Fibroblast of skin of right quadriceps (primary cell): ENCODE results near the gene STARD13.
"Not testable (repeated sequence)": the region's sequence is repeated elsewhere in the genome, so short reads cannot be mapped to it uniquely, and the experiment has no call there.

Experiments used
- DNase-seq: peaks from one replicate; pipeline ENCODE4 v3.0.0-alpha.2; 2013

Gene STARD13

DNA sequence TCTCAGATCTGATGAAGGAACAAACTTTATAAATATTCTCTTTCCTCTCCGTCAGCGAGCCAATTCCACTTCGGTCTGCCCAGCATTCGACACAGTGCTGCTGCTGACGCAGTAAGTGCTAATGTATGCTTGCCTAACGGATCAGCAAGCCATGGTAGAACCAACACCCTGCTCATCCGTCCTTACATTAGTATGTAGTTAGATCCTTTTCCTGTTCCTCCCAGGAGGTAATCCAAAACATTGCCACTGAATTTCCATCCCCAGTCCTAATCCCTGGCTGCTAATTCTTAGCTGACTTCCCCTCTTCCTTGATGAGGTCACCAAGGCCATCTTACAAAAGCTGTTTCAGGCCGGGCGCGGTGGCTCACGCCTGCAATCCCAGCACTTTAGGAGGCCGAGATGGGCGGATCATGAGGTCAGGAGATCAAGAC is 88.0 kb downstream of the STARD13 start:
- no peak for DNase-seq

DNA sequence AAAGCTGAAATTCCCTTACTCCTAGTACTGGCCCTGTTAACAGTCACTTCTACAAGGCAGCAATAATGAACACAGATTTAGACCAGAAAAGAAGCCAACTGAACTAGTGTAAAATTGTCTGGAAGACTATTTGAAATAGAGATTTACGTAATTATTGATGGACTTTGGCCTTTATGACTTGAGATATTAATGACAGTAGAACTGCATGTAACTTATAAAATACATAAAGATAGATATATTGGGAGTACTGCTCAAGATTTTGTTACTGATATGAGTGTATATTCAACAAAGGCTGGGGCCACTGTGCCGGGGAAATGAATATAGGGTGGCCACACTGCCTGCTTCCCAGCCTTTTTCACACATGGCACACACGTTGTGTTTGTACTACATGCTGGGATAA is 88.8 kb downstream of the STARD13 start:
- DNase-seq: no peak

DNA sequence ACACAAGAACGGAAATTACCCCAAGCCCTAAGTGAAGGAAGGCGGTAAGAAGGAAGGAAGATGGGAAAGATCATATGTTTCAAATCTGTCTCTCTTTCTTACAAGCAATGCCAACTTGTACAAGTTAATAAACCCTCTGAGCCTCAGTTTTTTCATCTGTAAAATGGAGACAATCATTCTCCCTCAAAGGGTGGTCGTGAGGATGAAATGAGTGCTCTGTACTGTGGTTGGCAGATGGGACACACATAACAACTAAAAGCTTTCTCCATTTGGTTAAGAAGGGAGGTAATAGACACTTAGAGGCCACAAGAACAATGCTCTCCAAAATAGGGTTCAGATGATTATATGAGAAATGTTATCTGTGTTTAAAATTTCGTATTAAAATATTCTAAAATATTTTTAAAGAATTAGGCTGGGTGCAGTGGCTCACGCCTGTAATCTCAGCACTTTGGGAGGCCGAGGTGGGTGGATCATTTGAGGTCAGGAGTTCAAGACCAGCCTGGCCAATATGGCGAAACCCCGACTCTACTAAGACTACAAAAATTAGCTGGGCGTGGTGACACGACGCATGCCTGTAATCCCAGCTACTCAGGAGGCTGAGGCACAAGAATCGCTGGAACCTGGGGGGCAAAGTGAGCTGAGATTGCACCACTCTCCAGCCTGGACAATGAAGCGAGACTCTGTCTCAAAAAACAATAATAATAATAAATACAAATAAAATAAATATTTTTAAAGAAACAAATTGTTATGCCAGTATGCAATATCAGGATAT is 89.7 kb downstream of the STARD13 start:
- DNase-seq: no peak

DNA sequence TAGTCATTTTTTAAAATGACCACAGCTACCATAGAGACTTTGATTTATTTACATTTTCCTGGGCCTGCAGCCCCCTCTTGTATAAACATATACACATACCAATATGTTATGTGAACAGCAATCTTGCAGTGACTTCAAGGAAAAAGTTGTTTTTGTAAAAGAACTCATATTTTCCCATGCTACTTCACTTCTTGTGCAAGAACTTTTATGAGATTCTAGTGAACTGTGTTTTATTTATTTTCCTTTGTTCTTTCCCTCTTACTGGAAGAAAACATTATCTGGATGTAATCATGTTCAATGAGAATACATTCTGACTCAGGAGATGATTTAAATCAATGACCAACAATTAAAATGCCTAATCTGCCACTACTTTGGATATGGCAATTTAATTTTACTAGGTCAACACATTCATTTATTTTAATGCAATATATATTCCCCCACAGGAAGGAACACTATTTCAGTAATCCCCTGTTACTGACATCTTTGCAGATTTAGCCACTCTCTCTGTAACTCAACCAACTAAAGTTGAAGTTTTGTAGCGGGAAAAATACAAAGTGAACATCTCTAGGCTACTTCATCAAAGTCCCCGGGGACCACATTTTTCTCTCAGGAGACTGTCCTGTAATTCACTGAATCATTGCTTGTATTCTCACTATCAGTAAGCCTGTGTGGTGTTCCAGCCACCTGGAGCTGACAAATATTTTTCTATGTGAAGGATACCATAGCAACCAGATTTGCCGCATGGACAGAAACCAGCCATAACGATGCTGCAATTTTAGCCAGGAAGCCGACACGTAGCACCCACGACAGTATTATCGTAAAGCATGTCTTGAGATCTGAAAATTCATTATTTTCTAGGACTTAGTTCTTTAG is 90.5 kb downstream of the STARD13 start:
- peak; percentile 93 for DNase-seq

DNA sequence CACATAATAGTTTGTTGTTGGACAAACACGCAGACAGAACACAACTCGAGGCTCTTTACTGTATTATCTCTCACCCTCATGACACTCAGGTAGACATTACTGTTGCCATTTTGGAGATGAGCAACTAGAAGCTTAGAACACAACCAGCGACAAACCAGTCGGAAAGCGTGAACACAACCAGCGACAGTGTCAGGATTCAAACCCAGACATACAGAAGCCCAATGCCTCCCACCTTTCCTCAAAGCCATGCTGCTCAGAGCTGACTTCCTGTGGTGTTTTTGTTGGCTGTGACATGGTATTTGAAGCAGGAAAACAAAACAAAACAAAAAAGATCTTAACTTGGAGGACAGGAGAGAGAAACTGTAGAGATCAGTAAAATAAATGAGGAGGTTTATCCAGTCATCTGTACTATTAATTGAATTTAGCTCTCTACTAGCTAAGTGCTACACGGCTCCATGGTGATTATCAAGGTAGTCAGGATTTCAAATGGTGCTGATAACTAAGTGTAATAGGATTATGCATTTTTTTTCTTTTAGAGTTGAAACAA is 92.1 kb downstream of the STARD13 start:
- no peak for DNase-seq

DNA sequence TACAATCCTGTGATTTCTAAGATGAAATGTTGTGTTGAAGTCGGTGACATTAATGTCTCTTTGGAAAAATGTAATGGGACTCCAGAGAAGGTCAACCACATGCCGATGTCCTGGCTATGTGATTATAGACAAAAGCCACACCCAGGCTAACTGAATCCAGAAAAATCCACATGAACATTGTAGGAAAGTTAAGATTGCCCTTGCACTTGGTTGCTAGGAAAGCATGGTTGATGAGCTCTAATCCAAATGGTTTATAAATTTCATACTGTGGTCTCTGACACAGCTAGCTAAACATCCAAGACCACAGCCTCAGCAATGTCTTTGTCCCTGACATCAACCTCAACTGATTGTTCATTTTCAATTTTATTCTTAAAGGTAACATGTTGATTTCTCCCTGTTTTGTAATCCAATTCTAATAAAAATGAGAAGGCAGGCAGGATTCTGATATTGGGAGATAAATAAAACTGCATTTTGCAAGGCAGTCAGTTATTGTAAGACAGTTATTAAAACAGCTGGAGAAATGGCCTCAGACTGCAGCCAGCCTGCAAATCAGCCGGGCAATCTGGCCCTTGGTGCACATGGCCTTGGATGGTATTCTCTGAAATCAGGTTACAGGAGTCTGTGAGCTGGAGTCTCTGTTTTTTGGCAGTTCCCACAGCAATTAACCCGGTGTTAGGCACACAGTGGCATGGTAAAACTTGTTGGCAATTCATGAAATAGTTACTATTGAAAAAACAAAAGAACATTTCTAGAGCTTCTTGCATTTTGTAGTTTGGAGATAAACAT is 93.9 kb downstream of the STARD13 start:
- peak; percentile 62 for DNase-seq

DNA sequence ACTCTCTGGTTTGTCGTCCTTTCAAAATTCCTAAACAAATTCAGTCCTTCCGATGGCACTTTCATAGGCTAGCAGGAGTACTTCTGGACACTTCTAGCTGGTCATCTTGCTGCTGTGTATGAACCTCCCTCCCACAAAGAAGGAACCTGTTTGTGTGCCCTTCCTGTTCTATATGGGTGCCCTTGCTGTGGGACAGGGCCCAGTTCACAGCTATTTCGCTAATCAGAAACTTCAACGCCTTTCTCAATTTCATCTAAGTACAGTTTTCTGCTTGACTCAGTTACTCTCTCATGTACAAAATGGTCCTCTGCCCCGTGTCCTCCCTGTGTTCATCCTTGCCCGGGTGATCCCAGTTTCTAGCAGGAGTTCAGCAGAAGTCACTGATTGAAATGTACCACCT is 96.1 kb downstream of the STARD13 start:
- no peak for DNase-seq

DNA sequence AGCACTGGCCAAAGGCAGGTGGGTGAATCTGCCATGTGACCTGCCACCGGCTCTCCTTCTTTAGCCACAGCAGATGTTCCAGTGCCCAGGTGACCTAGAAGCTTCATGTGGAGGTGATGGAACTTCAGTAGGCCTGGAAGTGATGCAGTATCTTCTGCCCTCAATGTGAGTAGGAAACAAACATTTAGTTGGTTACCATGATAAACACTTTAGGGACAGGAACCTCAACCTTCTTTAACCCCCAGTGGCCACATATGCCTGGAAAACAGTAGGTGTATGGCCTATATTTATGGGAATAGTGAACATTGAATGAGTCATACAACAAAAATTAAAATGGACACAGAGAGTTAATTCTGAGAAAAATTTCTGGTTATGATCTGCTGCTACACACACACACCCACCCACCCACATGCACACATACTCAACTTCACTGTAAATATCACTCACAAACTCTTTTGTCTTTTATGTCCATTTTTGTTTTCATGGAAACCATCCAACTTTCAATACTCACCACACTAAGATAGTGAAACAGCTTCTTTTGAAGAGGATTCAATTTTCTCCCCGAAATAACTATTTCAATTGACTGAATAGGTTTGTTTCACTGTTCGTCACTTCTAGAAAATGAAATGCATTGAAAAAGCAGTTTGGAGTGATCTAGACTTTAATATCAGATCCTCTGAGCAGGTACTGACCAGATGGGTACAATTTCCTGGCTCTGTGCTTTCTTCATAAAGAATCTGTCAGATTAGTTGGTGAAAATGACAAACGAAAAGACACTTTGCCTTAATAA is 97.3 kb downstream of the STARD13 start:
- DNase-seq: peak; percentile 39

DNA sequence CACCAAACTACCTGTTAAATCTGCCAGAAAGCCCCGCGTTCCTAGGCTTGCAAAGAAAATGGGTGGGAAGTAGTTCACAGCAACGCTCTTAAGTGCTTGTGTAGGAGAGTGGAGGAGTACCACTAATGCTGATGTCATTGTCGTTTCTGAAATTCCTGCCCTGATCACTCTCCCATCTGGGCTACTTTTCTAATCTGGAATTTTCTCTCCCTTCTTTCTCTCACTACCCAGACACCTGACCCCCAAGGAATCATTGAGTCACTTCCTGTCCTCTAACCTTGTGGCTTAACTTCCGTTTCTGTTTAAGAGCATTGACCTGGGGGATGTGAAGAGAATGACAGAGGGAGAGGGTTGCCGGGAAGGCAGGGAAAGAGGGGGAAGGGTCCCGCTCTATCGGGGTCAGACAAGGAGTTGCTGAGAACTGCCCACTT is 98.7 kb downstream of the STARD13 start:
- peak; percentile 43 for DNase-seq

DNA sequence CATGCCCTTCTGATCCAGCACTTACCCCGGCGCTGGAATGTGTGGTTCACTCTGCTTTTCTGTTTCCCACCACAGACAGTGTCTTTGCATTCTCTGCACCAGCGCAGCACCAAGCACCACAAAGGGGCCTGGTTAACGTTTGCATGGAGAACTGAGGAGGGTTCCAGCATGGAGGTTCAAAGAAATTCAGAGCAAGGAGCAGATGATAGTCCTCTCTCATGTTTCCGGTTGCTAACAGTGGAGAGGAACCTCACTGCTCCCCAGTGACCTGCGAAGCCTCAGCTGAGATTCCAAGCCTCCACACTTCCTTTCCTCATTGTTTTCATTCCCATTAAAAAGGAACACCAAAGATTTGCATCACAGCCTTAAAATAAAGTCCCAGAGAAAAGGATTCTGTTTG is 99.7 kb downstream of the STARD13 start:
- DNase-seq: no peak

DNA sequence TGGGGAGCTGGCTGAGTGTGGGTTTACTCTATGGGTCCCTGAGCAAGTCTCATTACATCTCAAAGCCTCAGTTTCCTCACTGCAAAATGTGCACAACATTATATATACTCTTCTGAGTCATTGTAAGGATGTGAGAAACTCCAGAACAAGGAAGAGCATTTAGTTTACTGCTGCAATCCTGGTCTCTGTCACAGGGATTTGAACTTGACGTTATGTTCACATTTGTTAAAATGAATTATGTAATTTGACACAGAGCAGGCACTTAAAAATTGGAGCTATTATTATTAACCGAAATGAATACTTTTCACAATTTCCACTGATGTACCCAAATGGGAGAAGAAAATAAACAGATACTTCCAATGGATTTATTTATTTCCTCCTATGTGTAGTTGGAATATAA is 101.0 kb downstream of the STARD13 start:
- DNase-seq: no peak

DNA sequence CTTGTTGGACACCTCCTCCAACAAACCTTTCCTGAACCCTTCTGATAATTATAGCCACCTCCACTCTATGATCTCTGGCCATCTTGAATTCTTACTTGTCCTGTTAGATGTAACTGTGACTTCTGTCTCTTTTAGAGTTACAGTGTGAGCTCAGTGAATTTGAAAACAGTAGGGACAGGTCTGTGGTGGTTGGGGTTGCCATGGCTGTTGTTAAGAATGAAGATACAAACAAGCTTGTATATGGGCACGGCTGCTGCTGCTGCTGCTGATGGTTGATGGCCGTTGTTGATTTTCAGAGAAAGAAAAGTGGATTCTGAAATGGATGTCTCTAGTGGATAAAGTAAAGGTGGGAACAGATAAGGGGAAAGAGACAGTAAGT is 101.5 kb downstream of the STARD13 start:
- no peak for DNase-seq

DNA sequence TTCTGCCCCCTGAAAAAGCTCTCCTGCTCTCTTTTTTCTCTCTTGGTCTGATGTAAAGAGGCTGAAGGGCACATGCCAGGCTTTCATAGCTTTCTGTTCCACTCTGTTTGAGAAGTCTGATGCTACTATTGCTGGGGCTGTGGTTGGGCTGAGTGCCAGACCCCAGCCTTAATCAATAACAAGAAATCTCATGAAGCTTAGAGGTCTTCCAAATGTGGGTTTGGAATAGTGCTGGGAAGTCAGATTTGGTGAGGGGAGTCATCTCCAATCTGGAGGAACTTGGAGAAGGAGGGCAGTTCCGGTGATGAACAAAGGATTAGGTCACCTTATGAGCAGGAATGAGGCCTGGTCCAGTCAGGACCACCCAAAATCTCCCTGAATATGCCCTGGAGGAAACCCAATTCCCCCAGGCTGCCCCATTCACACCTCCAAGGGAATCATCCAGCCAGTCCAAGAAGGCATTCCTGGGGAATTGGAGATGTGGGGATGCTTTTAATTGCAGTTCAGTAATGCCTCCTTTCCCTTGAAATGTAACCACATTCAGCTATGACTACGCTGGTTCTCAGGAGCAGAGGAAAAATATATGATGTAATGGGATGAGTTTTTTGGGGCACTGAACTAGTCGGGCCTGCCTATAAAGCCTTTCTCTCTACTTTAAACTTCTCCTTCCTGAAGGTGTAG is 102.0 kb downstream of the STARD13 start:
- DNase-seq: peak; percentile 87

DNA sequence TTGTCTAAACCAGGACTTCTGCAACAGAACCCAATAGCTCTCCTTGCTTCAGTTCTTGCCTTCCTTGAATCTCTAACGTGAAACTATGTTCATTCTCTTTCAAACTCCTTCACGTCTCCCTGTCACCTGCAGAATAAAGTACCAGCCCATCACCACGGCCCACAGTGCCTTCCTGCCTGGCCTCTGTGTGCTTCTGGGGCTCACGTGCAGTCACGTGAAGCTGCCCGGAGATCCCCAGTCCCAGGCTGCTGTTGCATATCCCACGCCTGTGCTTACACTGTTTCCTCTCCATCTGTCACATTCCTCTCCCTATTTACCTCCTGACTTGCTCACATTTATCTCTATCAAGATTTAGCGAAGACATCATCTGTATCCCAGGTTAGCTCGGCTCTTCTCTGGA is 102.8 kb downstream of the STARD13 start:
- no peak for DNase-seq

DNA sequence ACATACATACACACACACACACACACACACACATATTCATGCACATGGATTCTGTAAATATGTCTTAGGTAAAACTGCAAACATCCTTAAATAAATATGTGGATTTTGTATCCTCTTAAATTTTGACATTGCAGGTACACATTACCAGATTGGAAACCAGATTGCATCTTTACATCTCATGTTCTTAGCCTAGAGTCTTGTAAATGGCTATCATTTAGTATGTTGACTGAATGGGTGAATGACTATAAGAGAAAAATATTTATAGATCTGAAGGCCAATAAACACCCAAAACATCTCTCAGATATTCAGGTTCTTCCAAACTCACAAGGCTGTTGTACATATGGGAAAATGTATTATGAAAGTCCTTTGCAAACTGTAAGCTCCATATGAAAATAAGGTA is 104.3 kb downstream of the STARD13 start:
- no peak for DNase-seq

DNA sequence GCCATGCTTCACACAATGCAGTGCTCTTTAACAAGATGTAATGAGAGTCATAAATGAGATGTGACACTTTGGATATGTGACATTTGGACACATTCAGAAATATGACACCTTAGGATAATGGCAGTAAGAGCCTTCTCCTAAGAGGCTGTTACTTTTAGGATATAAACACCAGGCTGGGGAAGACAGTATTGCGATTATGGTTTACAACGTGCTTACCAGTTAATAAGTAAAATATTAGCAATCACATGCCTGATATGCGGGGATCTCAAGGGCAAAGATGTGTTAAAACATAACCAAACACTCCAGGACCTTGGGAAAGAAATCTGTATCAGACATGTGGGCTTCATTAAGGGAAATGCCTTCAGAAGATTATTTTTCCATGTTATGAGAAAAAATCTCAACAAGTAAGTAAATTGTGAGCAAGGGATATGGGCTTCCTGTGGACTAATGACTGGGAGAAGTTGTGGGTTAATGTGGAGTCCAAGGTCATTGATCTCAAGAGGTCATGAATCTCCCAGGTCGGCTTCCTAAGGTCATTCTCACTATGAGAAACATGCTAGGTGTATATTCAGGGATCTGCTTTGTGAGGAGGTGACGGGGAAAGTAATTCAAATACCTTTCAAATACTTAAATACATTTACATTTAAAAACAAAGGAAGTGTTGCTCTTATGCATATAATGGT is 105.3 kb downstream of the STARD13 start:
- no peak for DNase-seq

DNA sequence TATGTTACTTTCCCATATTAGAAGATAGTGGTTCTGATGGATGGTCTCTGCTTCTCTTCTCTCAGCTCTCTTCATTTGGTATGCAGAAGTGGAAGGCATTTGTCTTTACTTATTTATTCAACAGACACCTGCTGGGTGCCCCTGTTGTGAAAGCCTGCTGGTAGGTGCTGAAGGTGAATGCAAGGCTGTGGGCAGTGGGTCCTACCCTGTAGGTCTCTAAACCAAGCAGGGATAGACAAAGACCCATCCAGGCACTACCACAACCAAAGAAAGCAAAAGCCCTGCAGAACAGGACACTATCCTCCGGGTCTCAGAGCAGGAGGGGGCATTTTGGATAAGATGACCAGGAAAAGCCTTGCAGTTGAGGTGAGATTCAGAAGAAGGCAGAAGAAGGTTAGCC is 106.1 kb downstream of the STARD13 start:
- DNase-seq: no peak

DNA sequence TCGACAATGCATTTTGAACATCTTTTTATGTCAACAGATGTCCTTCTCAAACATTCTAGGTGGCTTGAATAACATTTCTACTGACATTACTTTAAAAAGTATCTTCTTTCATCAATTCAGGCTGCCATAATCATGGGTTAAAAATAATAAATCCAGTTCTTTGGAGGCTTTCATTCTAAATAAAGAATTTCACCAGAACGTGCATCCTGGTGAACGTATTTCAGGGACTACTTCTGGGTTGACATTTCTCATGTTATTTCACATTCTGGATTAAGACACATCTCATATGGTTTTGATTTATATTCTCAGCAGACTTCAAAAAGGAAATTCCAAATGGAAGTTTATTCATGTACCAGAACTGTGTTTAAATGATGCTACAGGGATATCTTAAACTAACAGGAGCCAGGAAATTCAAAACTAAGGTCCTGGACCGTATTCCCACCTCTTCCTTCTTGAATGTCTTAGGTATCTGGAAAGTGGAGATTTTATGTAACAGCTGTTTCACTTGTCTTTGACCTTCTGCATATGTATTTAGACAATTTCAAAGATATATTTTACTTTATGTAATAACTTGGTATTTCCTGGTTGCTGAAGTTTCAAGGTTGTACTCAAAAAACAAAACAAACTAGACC is 107.2 kb downstream of the STARD13 start:
- peak; percentile 46 for DNase-seq

DNA sequence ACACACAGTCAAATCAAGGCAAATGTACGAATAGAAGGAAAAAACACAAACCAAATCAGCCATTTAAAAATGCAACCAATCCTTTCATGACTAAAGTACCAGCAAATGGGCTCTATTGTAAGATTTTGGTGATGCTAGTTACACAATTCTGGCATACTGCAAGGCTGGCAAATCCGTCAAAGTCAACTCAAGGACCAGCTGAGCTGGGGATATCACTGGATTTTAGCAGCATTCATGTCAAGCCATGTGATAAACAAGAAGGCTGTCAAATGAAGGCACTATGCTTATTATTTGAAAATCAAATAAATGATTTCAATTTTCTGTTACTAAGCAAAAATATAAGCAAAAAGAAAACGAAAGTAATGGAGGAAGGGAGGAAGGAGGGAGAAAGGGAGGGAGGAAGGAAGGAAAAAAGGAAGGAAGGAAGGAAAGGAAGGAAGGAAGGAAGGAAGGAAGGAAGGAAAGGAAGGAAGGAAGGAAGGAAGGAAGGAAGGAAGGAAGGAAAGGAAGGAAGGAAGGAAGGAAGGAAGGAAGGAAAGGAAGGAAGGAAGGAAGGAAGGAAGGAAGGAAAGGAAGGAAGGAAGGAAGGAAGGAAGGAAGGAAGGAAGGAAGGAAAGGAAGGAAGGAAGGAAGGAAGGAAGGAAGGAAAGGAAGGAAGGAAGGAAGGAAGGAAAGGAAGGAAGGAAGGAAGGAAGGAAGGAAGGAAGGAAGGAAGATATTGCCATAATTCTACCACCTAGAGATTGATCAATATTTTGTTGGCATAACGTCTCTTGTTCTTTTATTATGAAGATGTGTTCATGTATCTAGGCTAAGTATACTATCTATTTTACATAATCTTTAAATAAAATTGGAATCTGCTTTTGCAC is 108.0 kb downstream of the STARD13 start:
- DNase-seq: not testable (repeated sequence)
